Pons (tissue), 1 donor: ENCODE data around the gene TNK2.
A peak's percentile ranks its signal among the peaks of the same experiment; 100 is the strongest.
"Not testable (repeated sequence)": the region's sequence is repeated elsewhere in the genome, so short reads cannot be mapped to it uniquely, and the experiment has no call there.

Experiments
- DNase-seq: peaks from one replicate; pipeline ENCODE4 v3.0.0-alpha.2; 2016; ENCODE audit warnings: low spot score

The TNK2 gene

DNA sequence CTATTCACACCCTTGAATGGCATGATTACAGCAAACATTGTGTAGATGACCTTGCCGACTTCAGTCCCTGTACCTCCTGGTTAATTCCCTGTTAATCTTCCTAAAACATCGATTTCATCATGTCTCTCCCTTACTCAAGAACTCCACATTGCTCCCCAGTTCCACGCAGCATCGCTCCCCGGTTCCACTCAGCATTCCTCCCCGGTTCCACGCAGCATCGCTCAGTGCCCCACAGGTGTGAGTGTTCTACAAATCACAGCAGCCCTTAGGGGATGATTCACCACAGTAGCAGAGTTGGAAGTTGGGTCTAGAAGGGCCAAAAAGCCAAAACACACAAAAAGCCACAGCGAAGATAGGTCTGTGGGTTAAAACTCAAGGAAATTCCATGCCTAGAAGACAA lies 8.6 kb upstream of the TNK2 start:
- no peak for DNase-seq

GRCh38 chr3:195916291-195916690 lies 7.9 kb upstream of the TNK2 start:
- DNase-seq, result no peak

GRCh38 chr3:195914648-195915473 lies 6.5 kb upstream of the TNK2 start:
- DNase-seq, result peak; percentile 97

- not testable (repeated sequence) for DNase-seq
Measured at GRCh38 chr3:195914146-195914545, 5.8 kb upstream of the TNK2 start.

DNA sequence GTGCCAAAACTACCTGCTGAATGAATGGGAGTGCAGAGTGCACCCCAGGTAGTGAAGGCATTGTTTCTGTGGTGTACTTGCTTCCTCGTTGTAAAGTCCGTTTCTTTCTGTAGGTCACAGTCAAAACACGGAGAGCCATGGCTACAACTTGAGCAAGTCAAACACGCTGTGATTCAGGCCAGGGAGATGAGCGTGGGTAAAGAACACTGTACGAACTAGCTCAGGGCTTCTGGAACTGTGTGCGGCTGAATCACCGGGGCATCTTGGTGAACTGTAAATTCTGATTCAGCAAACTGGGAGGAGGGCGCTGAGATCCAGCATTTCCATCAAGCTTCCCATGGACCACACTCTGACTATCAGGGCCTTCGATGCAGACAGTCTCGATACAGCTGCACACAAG lies 5.0 kb upstream of the TNK2 start:
- DNase-seq, result no peak

- no peak for DNase-seq
Measured at GRCh38 chr3:195911946-195912270, 3.6 kb upstream of the TNK2 start.

DNA sequence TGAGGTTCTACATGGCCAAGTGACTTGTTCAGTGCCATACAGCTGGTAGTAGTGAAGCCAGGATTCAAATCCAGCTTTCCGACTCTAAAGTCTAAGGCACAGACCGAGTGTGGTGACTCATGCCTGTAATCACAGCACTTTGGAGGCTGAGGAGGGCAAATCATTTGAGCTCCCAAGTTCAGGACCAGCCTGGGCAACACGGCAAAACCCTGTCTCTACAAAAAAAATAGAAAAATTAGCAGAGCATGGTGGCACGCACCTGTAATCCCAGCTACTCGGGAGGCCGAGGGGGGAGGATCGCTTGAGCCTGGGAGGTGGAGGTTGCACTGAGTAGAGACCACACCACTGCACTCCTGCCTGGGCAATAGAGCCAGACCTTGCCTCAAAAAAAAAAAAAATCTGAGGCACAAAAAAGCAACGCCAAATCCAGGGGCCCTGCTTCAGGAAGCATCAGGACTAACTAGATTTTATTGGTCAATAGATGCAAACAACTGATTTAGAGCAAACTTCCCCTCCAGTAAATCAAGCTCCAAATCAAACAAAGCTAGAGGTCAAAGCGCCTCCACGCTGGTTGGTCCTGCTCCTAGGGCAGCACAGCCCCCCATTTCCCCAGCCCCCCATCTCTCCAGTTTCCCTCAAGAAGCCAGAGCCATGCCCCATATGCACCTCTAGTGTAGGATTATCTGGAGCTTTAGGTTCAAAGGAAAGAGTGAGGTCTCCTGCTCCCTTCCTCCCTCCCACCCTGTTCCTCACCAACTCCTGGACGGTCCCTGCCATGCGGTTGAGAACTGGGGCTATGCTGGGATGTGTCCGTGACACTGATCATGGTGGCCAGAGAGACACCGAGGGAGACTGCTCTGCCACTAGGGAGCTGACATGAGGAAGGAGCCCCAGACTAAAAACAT lies 2.9 kb upstream of the TNK2 start:
- no peak for DNase-seq

GRCh38 chr3:195910499-195910845 lies 2.1 kb upstream of the TNK2 start:
- DNase-seq, result no peak

- peak; percentile 83 for DNase-seq
Measured at GRCh38 chr3:195909644-195910498, 1.5 kb upstream of the TNK2 start.

DNA sequence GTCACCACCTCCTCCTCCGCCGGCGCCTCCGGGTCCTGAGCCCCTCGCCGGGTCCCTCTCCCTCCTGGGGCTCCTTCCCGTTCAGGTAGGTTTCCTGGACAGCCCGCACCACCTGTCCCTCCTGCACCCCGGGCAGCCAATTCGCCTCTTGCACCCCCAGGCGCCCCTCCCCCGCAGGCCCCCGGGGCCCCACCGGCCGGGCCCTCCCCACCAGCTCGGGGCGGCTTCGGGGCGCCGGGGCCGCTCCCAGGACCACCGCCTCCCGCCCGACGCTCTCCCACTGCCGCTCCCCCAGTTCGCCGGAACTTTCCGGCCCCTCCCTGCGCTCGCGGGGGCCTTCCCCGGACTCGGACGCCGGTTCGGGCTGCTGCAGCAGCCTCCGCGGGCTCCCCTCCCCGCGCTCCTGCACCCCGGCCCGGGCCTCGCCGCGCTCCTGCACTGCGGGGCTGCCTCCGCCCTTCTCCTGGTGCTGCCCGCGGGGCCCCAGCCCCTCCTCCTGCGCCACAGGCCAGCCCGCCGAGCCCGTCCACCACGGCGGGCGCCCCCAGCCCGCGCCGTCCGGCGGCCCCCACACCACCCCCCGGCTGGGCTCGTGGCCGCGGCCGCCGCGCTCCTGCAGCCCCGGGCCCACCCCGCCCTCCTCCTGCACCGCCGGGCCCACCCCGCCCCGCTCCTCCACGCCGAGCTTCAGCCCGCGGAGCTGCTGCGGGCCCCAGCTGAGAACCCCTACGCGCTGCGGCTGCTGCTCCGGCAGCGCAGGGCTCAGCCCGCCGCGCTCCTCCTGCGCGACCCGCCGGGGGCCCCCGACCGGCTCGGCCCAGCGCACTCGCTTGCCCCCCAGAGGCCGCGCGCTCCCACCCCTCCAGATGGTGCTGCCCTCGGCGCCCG lies 587 bp upstream of the TNK2 start:
- no peak for DNase-seq

DNA sequence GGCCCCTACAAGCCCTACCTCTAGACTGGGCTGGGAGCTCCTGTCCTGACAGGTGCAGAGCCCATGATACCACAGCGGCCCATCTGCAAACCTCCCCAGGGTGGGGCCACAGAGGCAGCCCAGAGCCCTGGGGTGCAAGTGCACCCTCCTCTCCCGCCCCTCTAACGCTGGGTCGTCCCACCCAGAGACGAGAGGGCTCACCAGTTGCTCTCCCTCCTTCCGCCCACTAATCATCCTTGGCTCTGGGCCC lies 742 bp downstream of the TNK2 start:
- no peak for DNase-seq

- DNase-seq, result peak; percentile 69
Measured at GRCh38 chr3:195906865-195907683, 1.3 kb downstream of the TNK2 start.

DNA sequence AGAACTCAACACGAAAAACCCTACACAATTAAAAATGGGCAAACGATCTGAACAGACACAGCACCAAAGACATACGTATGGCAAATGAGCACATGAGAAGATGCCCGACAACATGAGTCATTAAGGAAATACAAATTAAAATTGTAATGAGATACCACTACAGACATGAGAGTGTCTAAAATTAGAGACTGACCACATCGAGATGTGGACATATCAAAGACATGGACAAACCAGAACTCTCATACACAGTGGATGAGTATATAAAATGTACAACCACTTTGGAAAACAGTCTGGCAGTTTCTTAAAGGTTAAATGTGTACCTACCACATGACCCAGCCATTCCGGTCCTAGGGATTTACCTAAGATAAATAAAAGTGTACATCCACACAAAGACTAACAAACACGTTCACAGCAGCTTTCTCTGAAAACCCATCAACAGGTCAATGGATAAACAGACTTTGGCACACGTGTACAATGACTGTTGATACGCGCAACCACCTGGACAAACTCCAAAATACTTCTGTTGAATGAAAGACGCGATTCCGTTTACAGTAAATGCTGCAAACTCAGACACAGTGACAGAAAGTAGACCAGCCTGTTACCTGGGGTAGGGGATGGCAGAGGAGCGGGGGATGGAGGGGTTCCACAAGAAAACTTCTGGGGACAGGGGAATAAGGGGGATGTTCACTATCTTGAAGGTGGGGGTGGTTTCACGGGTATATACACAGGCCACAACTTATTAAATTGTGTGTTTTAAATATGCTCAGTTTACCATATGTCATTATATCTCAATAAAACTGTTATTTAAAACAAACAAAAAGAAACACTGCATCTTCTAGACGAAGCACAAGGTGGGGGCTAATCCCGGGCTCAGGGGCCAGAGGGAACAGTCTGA lies 2.1 kb downstream of the TNK2 start:
- no peak for DNase-seq

DNA sequence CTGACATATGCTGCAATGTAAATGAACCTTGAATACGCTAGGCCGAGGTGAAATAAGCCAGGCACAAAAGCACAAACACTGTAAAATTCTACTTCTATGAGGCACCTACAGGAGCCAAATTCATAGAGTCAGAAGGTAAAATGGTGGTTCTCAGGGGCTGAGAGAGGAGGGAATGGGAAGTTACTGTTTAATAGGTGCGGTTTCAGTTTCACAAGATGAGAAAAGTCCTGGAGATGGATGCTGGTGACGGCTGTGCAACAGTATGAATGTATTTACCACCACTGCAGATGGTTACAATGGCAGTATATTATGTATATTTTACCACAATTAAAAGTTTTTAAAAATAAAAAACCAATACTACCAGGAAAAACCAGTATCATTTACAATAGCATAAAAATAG lies 4.0 kb downstream of the TNK2 start:
- no peak for DNase-seq

DNA sequence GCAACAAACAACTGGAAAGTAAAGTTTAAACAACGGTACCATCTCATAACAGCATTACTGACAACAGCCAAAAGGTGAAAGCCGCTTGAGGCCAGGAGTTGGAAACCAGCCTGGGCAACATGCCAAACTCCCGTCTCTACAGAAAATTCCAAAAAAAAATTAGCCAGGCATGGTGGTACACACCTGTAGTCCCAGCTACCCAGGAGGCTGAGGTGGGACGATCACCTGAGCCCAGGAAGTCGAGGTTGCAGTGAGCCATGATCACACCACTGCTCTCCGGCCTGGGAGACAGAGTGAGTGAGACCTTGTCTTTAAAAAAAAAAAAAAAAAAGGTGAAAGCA lies 4.4 kb downstream of the TNK2 start:
- DNase-seq, result no peak

DNA sequence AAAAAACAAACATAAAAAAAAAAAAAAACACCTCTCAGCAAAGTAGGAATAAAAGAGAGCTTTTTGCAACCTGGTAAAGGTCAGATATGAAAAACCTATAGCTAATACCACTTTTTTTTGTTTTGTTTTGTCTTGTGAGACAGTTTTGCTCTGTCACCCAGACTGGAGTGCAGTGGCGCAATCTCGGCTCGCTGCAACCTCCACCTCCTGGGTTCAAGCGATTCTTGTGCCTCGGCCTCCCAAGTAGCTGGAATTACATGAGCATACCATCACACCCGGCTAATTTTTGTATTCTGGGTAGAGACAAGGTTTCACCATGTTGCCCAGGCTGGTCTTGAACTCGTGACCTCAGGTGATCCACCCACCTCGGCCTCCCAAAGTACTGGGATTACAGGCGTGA lies 5.7 kb downstream of the TNK2 start:
- DNase-seq, result not testable (repeated sequence)

DNA sequence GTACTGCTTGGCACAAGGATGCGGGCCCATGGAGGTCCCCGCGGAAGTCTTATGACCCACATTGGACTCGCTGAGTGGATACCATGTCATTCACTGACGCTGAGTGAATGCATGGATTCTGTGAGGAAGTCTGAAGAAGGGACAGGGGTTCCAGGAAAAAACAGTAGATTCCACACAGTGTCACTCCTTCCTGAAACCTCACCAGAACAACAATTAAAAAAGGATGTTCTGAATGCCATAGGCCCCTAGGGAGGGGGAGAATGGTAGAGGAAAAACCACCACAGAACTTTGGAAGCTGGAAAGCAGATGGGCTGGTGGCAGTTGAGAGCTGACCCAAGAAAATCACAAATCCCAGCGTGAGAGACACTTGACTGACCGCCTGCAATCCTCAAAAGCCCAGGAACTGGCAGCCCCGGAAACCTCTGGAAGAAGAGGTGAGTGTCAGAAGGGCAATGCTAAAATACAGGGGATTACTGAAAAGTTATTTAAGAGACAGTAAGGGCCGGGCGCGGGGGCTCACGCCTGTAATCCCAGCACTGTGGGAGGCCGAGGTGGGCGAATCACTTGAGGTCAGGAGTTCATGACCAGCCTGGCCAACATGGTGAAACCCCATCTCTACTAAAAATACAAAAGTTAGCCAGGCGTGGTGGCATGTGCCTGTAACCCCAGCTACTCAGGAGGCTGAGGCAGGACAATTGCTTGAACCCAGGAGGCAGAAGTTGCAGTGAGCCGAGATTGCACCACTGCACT lies 6.3 kb downstream of the TNK2 start:
- DNase-seq, result not testable (repeated sequence)

GRCh38 chr3:195900436-195901355 lies 7.7 kb downstream of the TNK2 start:
- DNase-seq, result peak; percentile 96
